ENCODE measurements around the gene TRMT1. TPM values are rescaled to one million over a fixed set of nuclear protein-coding genes. Genes with fewer than 3 reads are reported as not detected.

The TRMT1 gene
- total and polyA plus RNA-seq, 2 experiments from 2014 or later, result 88.6 to 90.1 TPM

GRCh38 chr19:13079542-13079986 lies 37.0 kb downstream of the TRMT1 start (continued):
- TF ChIP-seq, protein P1, sequence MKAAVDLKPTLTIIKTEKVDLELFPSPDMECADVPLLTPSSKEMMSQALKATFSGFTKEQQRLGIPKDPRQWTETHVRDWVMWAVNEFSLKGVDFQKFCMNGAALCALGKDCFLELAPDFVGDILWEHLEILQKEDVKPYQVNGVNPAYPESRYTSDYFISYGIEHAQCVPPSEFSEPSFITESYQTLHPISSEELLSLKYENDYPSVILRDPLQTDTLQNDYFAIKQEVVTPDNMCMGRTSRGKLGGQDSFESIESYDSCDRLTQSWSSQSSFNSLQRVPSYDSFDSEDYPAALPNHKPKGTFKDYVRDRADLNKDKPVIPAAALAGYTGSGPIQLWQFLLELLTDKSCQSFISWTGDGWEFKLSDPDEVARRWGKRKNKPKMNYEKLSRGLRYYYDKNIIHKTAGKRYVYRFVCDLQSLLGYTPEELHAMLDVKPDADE (IDR thresholded peaks at IDR 0.05), result no peak
- TF ChIP-seq CTCF (conservative IDR thresholded peaks at IDR 0.05; ENCODE audit: low read depth in 2 of 2), result no peak
- TF ChIP-seq, protein P2, sequence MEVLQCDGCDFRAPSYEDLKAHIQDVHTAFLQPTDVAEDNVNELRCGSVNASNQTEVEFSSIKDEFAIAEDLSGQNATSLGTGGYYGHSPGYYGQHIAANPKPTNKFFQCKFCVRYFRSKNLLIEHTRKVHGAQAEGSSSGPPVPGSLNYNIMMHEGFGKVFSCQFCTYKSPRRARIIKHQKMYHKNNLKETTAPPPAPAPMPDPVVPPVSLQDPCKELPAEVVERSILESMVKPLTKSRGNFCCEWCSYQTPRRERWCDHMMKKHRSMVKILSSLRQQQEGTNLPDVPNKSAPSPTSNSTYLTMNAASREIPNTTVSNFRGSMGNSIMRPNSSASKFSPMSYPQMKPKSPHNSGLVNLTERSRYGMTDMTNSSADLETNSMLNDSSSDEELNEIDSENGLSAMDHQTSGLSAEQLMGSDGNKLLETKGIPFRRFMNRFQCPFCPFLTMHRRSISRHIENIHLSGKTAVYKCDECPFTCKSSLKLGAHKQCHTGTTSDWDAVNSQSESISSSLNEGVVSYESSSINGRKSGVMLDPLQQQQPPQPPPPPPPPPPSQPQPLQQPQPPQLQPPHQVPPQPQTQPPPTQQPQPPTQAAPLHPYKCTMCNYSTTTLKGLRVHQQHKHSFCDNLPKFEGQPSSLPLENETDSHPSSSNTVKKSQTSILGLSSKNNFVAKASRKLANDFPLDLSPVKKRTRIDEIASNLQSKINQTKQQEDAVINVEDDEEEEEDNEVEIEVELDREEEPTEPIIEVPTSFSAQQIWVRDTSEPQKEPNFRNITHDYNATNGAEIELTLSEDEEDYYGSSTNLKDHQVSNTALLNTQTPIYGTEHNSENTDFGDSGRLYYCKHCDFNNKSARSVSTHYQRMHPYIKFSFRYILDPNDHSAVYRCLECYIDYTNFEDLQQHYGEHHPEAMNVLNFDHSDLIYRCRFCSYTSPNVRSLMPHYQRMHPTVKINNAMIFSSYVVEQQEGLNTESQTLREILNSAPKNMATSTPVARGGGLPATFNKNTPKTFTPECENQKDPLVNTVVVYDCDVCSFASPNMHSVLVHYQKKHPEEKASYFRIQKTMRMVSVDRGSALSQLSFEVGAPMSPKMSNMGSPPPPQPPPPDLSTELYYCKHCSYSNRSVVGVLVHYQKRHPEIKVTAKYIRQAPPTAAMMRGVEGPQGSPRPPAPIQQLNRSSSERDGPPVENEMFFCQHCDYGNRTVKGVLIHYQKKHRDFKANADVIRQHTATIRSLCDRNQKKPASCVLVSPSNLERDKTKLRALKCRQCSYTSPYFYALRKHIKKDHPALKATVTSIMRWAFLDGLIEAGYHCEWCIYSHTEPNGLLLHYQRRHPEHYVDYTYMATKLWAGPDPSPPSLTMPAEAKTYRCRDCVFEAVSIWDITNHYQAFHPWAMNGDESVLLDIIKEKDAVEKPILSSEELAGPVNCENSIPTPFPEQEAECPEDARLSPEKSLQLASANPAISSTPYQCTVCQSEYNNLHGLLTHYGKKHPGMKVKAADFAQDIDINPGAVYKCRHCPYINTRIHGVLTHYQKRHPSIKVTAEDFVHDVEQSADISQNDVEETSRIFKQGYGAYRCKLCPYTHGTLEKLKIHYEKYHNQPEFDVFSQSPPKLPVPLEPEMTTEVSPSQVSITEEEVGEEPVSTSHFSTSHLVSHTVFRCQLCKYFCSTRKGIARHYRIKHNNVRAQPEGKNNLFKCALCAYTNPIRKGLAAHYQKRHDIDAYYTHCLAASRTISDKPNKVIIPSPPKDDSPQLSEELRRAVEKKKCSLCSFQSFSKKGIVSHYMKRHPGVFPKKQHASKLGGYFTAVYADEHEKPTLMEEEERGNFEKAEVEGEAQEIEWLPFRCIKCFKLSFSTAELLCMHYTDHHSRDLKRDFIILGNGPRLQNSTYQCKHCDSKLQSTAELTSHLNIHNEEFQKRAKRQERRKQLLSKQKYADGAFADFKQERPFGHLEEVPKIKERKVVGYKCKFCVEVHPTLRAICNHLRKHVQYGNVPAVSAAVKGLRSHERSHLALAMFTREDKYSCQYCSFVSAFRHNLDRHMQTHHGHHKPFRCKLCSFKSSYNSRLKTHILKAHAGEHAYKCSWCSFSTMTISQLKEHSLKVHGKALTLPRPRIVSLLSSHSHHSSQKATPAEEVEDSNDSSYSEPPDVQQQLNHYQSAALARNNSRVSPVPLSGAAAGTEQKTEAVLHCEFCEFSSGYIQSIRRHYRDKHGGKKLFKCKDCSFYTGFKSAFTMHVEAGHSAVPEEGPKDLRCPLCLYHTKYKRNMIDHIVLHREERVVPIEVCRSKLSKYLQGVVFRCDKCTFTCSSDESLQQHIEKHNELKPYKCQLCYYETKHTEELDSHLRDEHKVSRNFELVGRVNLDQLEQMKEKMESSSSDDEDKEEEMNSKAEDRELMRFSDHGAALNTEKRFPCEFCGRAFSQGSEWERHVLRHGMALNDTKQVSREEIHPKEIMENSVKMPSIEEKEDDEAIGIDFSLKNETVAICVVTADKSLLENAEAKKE (CRISPR knock-in tag; IDR thresholded peaks at IDR 0.05), result no peak

DNA sequence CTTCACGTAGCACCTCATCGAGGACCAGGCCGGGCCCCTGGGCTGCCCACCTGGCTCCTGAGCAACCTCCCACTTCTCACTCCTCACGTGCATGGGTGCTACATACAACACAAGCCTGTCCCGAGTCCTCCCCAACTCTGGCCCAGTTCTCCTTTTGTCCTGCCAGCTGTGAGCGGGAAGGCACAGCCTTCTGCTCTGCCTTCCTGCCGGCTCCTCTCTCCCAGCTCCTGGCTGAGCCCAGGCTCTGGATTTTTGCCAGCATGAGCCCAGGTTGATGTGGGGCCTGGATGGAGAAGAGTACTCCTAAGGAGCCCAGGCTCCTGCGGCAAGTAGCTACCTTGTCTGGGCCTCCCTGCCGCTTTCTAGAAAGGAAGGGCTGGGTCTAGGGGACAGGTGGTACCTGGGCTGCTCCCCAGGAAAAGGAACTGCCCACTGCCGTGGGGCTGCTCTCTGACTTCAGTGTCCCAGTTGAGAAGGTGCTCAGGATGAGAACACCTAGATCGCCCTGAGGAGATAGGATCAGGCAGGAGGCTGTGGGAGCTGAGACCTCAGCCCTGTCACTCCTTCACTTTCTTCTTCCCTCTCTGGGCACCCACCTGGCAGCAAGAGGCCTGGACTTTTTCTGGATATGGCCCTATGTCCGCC lies 37.5 kb downstream of the TRMT1 start:
- Histone ChIP-seq H3F3A (replicated peaks; ENCODE audit: low read depth) (0 out of 2 replicates have a peak, but pooled peaks cover 11% of the 10 kb centered on the region), H3K4me3 (no peak overlapping the region), H3K36me3 (ENCODE audit: insufficient read depth) (no peaks in the 10 kb centered on the region), H3K9me2 (ENCODE audit: insufficient read depth) (no peaks in the 10 kb centered on the region), H3K27ac (ENCODE audit: low read depth) (no peak overlapping the region), H3K79me2 (replicated peaks; ENCODE audit: insufficient read depth) (no peaks in the 10 kb centered on the region), H2AFZ (peak overlapping the region; percentile 66; the same call in 1 of the 2 replicates), H3K27me3 (ENCODE audit: insufficient read depth) (peaks cover 8% of the 10 kb centered on the region; the same call in 1 of the 2 replicates), H4K20me1 (replicated peaks; ENCODE audit: insufficient read depth) (no peaks in the 10 kb centered on the region), H3K4me1 (ENCODE audit: insufficient read depth) (peaks cover 34% of the 10 kb centered on the region), H3K4me2 (peak overlapping the region; percentile 72; the same call in 1 of the 2 replicates)
- peaks cover 39% of the 10 kb centered on the region for H3K4me1 Mint-ChIP-seq
- H3K4me3 Mint-ChIP-seq, result no peak overlapping the region; the same call in 2 of the 3 replicates
- no peak overlapping the region for H3K27ac Mint-ChIP-seq
- H3K27me3 Mint-ChIP-seq (ENCODE audit: insufficient read depth, low read depth, poor library complexity), result peaks cover 39% of the 10 kb centered on the region
- H3K36me3 Mint-ChIP-seq (ENCODE audit: low read depth), result no peaks in the 10 kb centered on the region
- ATAC-seq, result peak; percentile 2; the same call in 1 of the 3 replicates
- DNase-seq (ENCODE audit: low spot score), result peak; percentile 15
- no peaks in the 10 kb centered on the region for H3K9me3 Mint-ChIP-seq
- TF ChIP-seq JUNB (IDR thresholded peaks at IDR 0.05; ENCODE audit: unreplicated experiment) (no peak), ZNF114 (CRISPR knock-in tag; IDR thresholded peaks at IDR 0.05) (no peak)
- TF ChIP-seq, protein P2 (CRISPR knock-in tag; IDR thresholded peaks at IDR 0.05), result no peak

All from GM23338 (cell line).